ENCODE results near the gene FGF1. TPM values are rescaled to one million over a fixed set of nuclear protein-coding genes. Genes with fewer than 3 reads are reported as not detected.

The FGF1 gene
- total RNA-seq, 2 experiments from 2014 or later, result not detected

- POLR2A ChIA-PET, result no interaction called here
- Mint-ChIP-seq H3K4me1 (ENCODE audit: low read depth) (peaks cover 5% of the 10 kb centered on the region), H3K27me3 (peaks cover 34% of the 10 kb centered on the region), H3K36me3 (ENCODE audit: low read depth) (no peaks in the 10 kb centered on the region), H3K27ac (no peak overlapping the region), H3K9me3 (no peaks in the 10 kb centered on the region), H3K4me3 (no peak overlapping the region)
- Histone ChIP-seq H3K4me3 (ENCODE audit: low read length) (no peak overlapping the region), H3K9me3 (ENCODE audit: control insufficient read depth in 1 of 2, insufficient read depth in 1 of 2, low read length in 2 of 2) (no peaks in the 10 kb centered on the region), H3K27me3 (ENCODE audit: control insufficient read depth in 1 of 2, insufficient read depth in 2 of 2, low read length in 2 of 2) (peaks cover 0 to 5% of the 10 kb centered on the region in 2 experiments), H3K4me1 (ENCODE audit: insufficient read depth, low read length) (no peaks in the 10 kb centered on the region), H3K36me3 (ENCODE audit: insufficient read depth, low read length) (no peaks in the 10 kb centered on the region), H3K27ac (ENCODE audit: low read depth in 1 of 2, low read length in 2 of 2) (no peak overlapping the region)
- DNase-seq (no peak), ATAC-seq (ENCODE audit: poor library complexity) (no peak)
- TF ChIP-seq, protein P1, sequence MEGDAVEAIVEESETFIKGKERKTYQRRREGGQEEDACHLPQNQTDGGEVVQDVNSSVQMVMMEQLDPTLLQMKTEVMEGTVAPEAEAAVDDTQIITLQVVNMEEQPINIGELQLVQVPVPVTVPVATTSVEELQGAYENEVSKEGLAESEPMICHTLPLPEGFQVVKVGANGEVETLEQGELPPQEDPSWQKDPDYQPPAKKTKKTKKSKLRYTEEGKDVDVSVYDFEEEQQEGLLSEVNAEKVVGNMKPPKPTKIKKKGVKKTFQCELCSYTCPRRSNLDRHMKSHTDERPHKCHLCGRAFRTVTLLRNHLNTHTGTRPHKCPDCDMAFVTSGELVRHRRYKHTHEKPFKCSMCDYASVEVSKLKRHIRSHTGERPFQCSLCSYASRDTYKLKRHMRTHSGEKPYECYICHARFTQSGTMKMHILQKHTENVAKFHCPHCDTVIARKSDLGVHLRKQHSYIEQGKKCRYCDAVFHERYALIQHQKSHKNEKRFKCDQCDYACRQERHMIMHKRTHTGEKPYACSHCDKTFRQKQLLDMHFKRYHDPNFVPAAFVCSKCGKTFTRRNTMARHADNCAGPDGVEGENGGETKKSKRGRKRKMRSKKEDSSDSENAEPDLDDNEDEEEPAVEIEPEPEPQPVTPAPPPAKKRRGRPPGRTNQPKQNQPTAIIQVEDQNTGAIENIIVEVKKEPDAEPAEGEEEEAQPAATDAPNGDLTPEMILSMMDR (IDR thresholded peaks at IDR 0.05), result no peak
- CTCF ChIA-PET, result interaction anchor here (0.9 kb wide), 1 partner anchor 25 kb away, joined by 3 read pairs; no protein-coding TSS in a partner anchor
- intact Hi-C loops (cut with DNase I, micrococcal nuclease), result no loop called here
These were observed 96.2 kb downstream of the FGF1 start for GRCh38 chr5:142589720-142590119.

DNA sequence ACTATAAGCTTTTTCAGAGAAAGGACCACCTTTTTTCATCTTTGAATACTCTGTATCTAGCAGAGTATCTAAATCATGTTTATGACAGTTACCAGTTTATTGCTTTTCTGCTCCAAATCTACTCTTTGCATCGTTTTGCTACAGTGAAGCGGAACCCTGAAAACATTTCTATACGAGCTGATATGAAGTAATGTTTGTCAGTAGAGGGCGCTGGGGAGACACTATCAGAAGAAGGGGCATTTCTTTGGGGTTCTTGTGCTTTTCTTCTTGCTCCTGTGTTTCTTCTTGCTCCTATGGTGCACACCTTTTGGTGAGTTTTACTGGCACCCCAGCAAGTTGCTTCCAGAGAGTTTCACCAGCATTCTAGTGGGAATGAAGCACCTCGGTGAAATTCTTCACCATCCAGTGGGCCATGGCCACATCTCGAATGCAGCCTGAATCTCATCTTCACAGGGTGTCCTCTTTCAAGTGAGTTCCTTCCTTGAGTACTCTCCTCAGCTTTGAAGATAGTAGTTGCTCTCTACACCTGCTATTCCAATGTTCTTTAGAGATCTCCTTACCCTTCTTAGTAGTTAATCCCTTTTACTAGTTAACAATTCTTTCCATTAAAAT is 98.4 kb downstream of the FGF1 start:
- H3K4me3 ChIP-seq (ENCODE audit: low read length), result no peak overlapping the region
- H3K27me3 ChIP-seq (ENCODE audit: control insufficient read depth in 1 of 2, insufficient read depth in 2 of 2, low read length in 2 of 2), result peaks cover 0 to 5% of the 10 kb centered on the region in 2 experiments
- CTCF ChIA-PET, result no interaction called here
- Mint-ChIP-seq H3K4me1 (ENCODE audit: low read depth) (peaks cover 10% of the 10 kb centered on the region), H3K27ac (no peak overlapping the region), H3K4me3 (no peak overlapping the region), H3K9me3 (no peaks in the 10 kb centered on the region), H3K36me3 (ENCODE audit: low read depth) (no peaks in the 10 kb centered on the region), H3K27me3 (peaks cover 29% of the 10 kb centered on the region)
- no peaks in the 10 kb centered on the region for H3K36me3 ChIP-seq (ENCODE audit: insufficient read depth, low read length)
- no peaks in the 10 kb centered on the region for H3K4me1 ChIP-seq (ENCODE audit: insufficient read depth, low read length)
- H3K27ac ChIP-seq (ENCODE audit: low read depth in 1 of 2, low read length in 2 of 2), result no peak overlapping the region
- no peaks in the 10 kb centered on the region for H3K9me3 ChIP-seq (ENCODE audit: control insufficient read depth in 1 of 2, insufficient read depth in 1 of 2, low read length in 2 of 2)
- POLR2A ChIA-PET, result no interaction called here
- DNase-seq, result peak in 4 of 14 experiments; percentile 30 to 49 (median 40)
- intact Hi-C loops (cut with DNase I, micrococcal nuclease), result no loop called here
- ATAC-seq (ENCODE audit: poor library complexity), result no peak
- TF ChIP-seq, protein P1 (IDR thresholded peaks at IDR 0.05), result peak; percentile 24

- H3K27ac Mint-ChIP-seq, result no peak overlapping the region
- Histone ChIP-seq H3K4me3 (ENCODE audit: low read length) (no peak overlapping the region), H3K4me1 (ENCODE audit: insufficient read depth, low read length) (peaks cover 2% of the 10 kb centered on the region), H3K27me3 (ENCODE audit: control insufficient read depth in 1 of 2, insufficient read depth in 2 of 2, low read length in 2 of 2) (peaks cover 0 to 5% of the 10 kb centered on the region in 2 experiments), H3K27ac (ENCODE audit: low read depth in 1 of 2, low read length in 2 of 2) (no peak overlapping the region), H3K9me3 (ENCODE audit: control insufficient read depth in 1 of 2, insufficient read depth in 1 of 2, low read length in 2 of 2) (no peaks in the 10 kb centered on the region), H3K36me3 (ENCODE audit: insufficient read depth, low read length) (no peaks in the 10 kb centered on the region)
- no peak for DNase-seq
- H3K9me3 Mint-ChIP-seq, result no peaks in the 10 kb centered on the region
- peaks cover 29% of the 10 kb centered on the region for H3K27me3 Mint-ChIP-seq
- H3K36me3 Mint-ChIP-seq (ENCODE audit: low read depth), result no peaks in the 10 kb centered on the region
- ATAC-seq (ENCODE audit: poor library complexity), result no peak
- H3K4me3 Mint-ChIP-seq, result no peak overlapping the region
- TF ChIP-seq, protein P1 (IDR thresholded peaks at IDR 0.05), result no peak
- intact Hi-C loops (cut with DNase I, micrococcal nuclease), result no loop called here
- peaks cover 16% of the 10 kb centered on the region for H3K4me1 Mint-ChIP-seq (ENCODE audit: low read depth)
- ChIA-PET POLR2A (no interaction called here), CTCF (no interaction called here)
These were observed 99.3 kb downstream of the FGF1 start for GRCh38 chr5:142586552-142586951.
